HFF-Myc (cell line): Measurements from ENCODE around the gene ABLIM2.

Source experiments
- DNase-seq: peaks from one replicate; pipeline ENCODE4 v3.0.0-alpha.2; 2011; ENCODE audit warnings: low read depth; ENCODE audit errors: extremely low read depth
- H3K4me3 ChIP-seq: replicated peaks from 2 replicates; pipeline ENCODE4 v1.5.1; 2011; ENCODE audit warnings: low read depth, mild to moderate bottlenecking, control low read depth, low read length
- TF ChIP-seq, protein P1 (sequence below): IDR thresholded peaks from 2 replicates; pipeline ENCODE4 v1.5.1; 2012; ENCODE audit warnings: mild to moderate bottlenecking, low read depth, low read length, control low read depth; ENCODE audit errors: missing control alignments

ABLIM2 gene

DNA sequence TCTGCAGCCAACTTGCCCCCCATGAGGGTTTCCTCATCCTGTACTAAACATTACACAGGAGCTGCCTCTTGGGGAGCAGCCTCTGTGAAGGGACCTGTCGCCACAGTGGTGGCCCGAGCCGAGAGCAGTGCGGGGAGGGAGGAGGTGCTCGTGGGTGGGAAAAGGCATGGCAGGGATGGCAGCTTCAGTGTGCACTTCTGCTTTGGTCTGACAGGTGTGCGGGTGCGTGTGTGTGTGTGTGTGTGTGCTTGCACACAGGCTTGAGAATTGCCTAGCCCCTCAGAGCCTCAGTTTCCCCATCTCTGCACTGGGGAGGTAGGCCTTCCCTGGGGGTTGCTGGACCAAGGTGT lies 44.4 kb upstream of the ABLIM2 start:
- no peak for DNase-seq
- TF ChIP-seq, protein P1, sequence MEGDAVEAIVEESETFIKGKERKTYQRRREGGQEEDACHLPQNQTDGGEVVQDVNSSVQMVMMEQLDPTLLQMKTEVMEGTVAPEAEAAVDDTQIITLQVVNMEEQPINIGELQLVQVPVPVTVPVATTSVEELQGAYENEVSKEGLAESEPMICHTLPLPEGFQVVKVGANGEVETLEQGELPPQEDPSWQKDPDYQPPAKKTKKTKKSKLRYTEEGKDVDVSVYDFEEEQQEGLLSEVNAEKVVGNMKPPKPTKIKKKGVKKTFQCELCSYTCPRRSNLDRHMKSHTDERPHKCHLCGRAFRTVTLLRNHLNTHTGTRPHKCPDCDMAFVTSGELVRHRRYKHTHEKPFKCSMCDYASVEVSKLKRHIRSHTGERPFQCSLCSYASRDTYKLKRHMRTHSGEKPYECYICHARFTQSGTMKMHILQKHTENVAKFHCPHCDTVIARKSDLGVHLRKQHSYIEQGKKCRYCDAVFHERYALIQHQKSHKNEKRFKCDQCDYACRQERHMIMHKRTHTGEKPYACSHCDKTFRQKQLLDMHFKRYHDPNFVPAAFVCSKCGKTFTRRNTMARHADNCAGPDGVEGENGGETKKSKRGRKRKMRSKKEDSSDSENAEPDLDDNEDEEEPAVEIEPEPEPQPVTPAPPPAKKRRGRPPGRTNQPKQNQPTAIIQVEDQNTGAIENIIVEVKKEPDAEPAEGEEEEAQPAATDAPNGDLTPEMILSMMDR = no peak
- no peak overlapping the region for H3K4me3 ChIP-seq

DNA sequence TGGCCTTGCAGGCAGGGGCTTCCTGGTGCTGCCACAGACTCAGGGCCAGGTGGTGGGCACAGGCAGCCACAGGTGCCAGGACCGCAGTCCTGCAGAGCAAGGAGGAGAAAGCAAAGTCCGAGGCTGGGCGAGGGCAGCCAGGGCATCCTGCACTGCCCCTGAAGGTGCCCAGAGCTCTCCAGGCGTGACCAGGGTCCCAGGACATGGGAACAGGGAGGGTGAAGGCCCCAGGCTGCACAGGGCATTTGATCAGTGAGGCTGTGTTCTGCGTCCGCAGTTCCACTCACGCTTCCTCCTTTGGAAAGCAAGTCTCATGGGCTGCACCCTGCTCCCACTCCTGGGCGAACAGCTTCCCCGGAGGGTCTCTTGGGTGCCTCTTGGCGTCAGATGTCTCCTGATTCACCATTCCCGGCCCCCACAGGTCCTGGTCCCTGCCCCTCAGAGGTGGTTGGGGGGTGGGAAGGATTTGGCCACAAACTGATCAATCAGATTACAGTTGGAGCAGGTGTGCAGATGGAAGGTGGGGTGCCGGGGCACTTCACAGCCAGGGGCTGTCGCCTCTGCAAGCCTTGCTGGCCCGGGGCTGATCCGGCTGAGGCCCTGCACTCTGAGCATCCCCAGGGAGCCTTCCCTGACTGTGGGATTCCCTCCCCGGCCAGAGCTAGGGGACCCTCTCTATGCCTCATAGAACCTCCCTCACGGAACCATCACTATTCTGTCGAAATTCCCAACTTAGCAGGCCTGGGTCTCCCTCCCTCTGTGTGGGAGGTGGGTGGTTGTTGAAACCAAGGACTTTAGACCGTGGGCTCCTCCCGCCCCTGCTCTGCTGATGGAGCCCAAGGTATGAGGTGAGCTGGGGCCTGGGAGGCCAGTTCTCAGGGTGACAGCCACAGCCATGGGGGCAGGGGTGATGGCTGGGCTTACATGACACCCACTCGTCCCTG lies 43.8 kb upstream of the ABLIM2 start:
- H3K4me3 ChIP-seq = no peak overlapping the region
- DNase-seq = no peak
- TF ChIP-seq, protein P1 = no peak

DNA sequence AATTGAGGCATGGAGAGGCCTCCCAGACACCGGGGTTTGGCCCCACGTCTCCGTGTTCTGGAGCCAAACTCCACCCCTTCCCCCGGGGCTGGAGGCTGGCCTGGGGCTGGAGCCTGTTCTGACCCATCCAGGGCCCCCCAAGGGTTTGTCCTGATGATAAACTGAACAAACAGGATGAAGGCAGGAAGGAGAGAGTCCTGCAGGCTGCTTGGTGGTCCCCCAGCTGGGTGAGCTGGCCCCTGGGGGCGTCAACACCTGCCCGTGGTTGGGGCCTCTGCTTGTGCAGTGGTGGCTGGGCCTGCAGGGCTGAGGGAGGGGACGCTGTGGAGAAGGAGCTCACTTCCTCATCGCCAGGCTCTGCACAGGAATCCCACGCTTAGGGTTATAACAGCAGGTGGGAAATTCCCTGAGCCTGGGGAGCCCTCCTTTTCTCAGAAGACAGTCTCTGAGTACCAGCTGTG lies 42.7 kb upstream of the ABLIM2 start:
- H3K4me3 ChIP-seq = no peak overlapping the region
- TF ChIP-seq, protein P1 = no peak
- no peak for DNase-seq

DNA sequence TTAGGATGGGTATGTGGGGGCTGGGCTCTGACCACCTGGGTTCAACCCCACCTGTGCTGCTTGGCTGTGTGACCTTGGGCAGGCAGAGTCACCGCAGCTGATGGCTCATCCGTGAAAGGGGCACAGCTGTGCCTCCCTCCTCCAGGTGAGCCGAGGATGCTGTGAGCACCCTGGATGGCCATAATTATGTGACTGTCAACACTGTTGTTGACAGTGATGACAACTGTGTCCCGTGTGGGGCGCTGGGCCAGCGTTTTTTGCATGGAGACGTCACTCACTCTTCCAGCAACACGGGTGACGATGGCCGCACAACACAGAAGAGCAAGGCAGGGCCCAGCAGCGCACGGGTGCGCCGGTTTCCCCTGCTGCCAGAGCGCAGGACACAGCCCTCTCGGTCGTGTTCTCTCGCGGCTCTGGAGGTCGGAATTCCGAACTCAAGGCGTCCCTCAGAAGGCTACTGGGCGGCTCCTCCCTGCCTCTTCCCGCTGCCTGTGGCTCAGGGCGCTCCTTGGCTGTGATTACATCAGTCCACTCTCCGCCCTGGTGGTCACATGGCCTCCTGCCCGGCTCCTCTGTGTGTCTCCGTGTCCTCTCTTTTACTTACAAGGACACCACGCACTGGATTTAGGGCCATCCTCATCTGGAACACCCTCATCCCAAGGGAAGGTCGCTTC lies 41.8 kb upstream of the ABLIM2 start:
- no peak for DNase-seq
- TF ChIP-seq, protein P1 = no peak
- H3K4me3 ChIP-seq = no peak overlapping the region

DNA sequence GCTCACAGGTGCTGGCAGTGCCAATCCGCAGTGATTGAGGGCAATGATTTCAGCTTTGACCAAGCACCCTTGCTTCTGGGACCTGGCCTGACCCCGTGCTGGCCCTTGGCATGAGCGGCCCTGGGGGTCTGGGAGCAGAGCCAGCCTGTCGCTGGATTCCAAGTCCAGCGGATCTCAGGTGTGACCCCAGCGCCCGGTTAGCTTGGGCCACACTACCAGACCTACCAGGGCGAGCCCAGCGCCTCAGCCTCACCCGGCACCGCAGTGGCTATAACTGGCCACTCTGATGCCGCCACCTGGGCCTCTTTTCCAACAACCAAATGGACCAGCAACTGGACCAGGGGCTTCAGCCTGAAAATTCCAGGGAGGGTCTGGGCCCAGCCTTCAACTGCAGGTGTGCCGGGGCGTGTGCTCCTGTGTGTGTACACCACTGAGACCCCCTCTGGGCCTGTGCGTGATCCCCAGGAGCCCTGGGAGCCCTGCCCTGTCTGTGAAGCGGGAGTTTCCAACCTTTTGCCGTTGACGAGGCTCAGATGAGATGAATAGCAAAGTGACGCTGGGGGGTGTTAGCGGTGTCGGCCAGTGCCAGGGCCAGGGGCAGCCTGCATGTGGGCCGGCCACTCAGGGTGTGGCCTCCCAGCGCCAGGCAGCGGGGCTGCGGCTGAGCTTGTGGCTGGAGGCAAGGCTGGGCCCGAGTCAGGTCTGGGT lies 41.1 kb upstream of the ABLIM2 start:
- H3K4me3 ChIP-seq = peak overlapping the region; percentile 41
- TF ChIP-seq, protein P1 = no peak

DNA sequence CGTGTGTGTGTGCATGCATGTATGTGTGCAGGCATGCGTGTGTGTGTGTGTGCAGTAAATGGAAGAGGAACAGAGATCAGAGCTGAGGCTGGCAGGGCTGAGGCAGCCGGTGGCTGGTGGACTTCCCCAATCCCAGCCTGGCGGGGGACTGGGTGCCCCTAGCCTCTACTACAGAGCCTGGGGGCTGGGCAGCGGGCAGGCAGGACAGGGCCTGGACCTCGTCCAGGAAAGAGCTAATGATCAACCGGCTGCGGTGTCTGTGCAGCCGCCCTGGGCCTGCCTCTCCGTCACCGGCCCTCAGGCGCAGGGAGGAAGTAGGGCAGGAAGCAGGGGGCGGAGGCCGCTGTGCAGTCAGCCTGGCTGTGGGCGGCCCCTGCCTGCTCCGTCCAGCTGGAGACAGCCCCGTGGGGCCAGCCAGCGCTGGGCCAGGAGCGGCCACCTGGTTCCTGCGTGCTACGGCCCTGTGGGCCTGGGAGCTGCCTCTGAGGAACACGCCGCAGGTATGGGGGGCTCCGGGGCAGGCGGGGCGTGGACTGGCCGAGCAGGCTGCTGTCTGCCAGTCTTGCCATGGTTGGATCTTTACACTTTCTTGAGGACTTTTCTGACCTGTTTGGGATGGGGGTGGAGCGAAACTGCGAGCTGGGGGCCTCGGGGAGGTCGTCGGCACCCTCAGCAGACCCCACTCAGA lies 40.4 kb upstream of the ABLIM2 start, which contains the start of gene SH3TC1:
Gene SH3TC1 (plus strand): TSS at position 385 of the 688 bp plus-strand sequence. CDS start 5,905 bp downstream, outside the sequence.
- TF ChIP-seq, protein P1 = no peak
- peak within 1 kb of the TSS; percentile 41 for H3K4me3 ChIP-seq
- no peak for DNase-seq

More for the DNA sequence above, 41.1 kb upstream of the ABLIM2 start:
- DNase-seq = no peak
